OCI-LY1 (cell line): ENCODE measurements around the gene PSMB10.

Experiments used
- H2AFZ ChIP-seq: fragments of 200-600 bp; sonication (generic), shearing (Covaris generic); 2 replicates; pipeline ENCODE4 v1.6.0; 2014; ENCODE audit warnings: antibody characterized with exemption, mild to moderate bottlenecking, low read length
- H3F3A ChIP-seq: fragments of 200-600 bp; sonication (generic), shearing (Covaris generic); 2 replicates; pipeline ENCODE4 v1.6.0; 2014; ENCODE audit warnings: mild to moderate bottlenecking, antibody characterized with exemption, low read length, moderate library complexity; ENCODE audit not compliant: insufficient read depth
- H3K27ac ChIP-seq: fragments of 200-600 bp; sonication (generic); 2 replicates; pipeline ENCODE4 v1.5.1; 2014; ENCODE audit warnings: low read length, mixed run types, mild to moderate bottlenecking, low read depth; ENCODE audit not compliant: poor library complexity, severe bottlenecking
- H3K27me3 ChIP-seq: fragments of 200-600 bp; sonication (generic); 2 replicates; pipeline ENCODE4 v1.6.0; 2014; ENCODE audit warnings: antibody characterized with exemption, mild to moderate bottlenecking, low read length, moderate library complexity; ENCODE audit not compliant: insufficient read depth
- H3K36me3 ChIP-seq: fragments of 200-600 bp; sonication (generic); 2 replicates; pipeline ENCODE4 v1.6.1; 2014; ENCODE audit warnings: mild to moderate bottlenecking, antibody characterized with exemption, low read length, moderate library complexity, mixed read lengths; ENCODE audit not compliant: insufficient read depth
- H3K4me1 ChIP-seq: fragments of 200-600 bp; sonication (generic); 2 replicates; pipeline ENCODE4 v1.5.1; 2014; ENCODE audit warnings: mild to moderate bottlenecking, low read length, moderate library complexity; ENCODE audit not compliant: insufficient read depth, severe bottlenecking
- H3K4me2 ChIP-seq: fragments of 200-600 bp; sonication (generic), shearing (Covaris generic); 2 replicates; pipeline ENCODE4 v1.6.1; 2014; ENCODE audit warnings: low read length
- H3K4me3 ChIP-seq: fragments of 200-600 bp; sonication (generic); 2 replicates; pipeline ENCODE4 v1.5.1; 2014; ENCODE audit warnings: low read length, low read depth, mild to moderate bottlenecking, mixed read lengths; ENCODE audit not compliant: poor library complexity, severe bottlenecking
- H3K79me2 ChIP-seq: fragments of 200-600 bp; shearing (Covaris generic); 2 replicates; pipeline ENCODE4 v1.6.1; 2016; ENCODE audit warnings: mixed run types, low read length, mixed read lengths; ENCODE audit not compliant: insufficient read depth
- H3K9ac ChIP-seq: fragments of 200-600 bp; sonication (generic), shearing (Covaris generic); 2 replicates; pipeline ENCODE4 v1.6.1; 2014; ENCODE audit warnings: mild to moderate bottlenecking, low read length, mixed read lengths
- H3K9me2 ChIP-seq: fragments of 200-600 bp; sonication (generic), shearing (Covaris generic); 2 replicates; pipeline ENCODE4 v1.6.1; 2014; ENCODE audit warnings: low read depth, mild to moderate bottlenecking, low read length, mixed read lengths
- H3K9me3 ChIP-seq: fragments of 200-600 bp; shearing (Covaris generic); 2 replicates; pipeline ENCODE4 v1.6.1; 2014; ENCODE audit warnings: low read length, mixed read lengths
- H4K20me1 ChIP-seq: fragments of 200-600 bp; sonication (generic), shearing (Covaris generic); 2 replicates; pipeline ENCODE4 v1.6.0; 2016; ENCODE audit warnings: mild to moderate bottlenecking, low read length; ENCODE audit not compliant: insufficient read depth
- CTCF ChIP-seq: fragments of 200-600 bp; sonication (generic), shearing (Covaris generic); IDR thresholded peaks from 2 replicates; pipeline ENCODE4 v1.5.1; 2017; ENCODE audit warnings: mild to moderate bottlenecking, antibody characterized with exemption, low read length, moderate library complexity, mixed read lengths
- EZH2 ChIP-seq: fragments of 200-600 bp; sonication (generic), shearing (Covaris generic); IDR thresholded peaks from 2 replicates; pipeline ENCODE4 v1.8.0; 2017; ENCODE audit warnings: borderline replicate concordance, mixed run types, mild to moderate bottlenecking, antibody characterized with exemption, low read length, moderate library complexity, mixed read lengths

Gene PSMB10

GRCh38 chr16:67977469-67978227 lies 41.0 kb upstream of the PSMB10 start:
- H3K9me2 ChIP-seq, result no peaks in the 10 kb centered on the region
- no peaks in the 10 kb centered on the region for H3K27me3 ChIP-seq
- H3F3A ChIP-seq, result no peaks in the 10 kb centered on the region
- no peak overlapping the region for H3K9ac ChIP-seq
- H3K4me2 ChIP-seq, result no peak overlapping the region
- no peak overlapping the region for H3K27ac ChIP-seq
- no peak overlapping the region for H2AFZ ChIP-seq
- no peaks in the 10 kb centered on the region for H3K79me2 ChIP-seq
- H3K9me3 ChIP-seq, result no peaks in the 10 kb centered on the region
- no peaks in the 10 kb centered on the region for H3K4me1 ChIP-seq
- H3K4me3 ChIP-seq, result no peak overlapping the region
- no peaks in the 10 kb centered on the region for H4K20me1 ChIP-seq
- TF ChIP-seq CTCF (no peak), EZH2 (no peak)
- no peaks in the 10 kb centered on the region for H3K36me3 ChIP-seq

- Histone ChIP-seq H3K36me3 (no peaks in the 10 kb centered on the region), H3K9me2 (no peaks in the 10 kb centered on the region), H3K27me3 (no peaks in the 10 kb centered on the region), H3K27ac (no peak overlapping the region), H3K9me3 (no peaks in the 10 kb centered on the region), H3K4me2 (no peak overlapping the region), H3K4me3 (no peak overlapping the region), H2AFZ (no peak overlapping the region), H4K20me1 (no peaks in the 10 kb centered on the region), H3K4me1 (no peaks in the 10 kb centered on the region), H3F3A (no peaks in the 10 kb centered on the region), H3K9ac (no peak overlapping the region), H3K79me2 (no peaks in the 10 kb centered on the region)
- TF ChIP-seq CTCF, result no peak
- no peak for TF ChIP-seq EZH2
Measured at GRCh38 chr16:67977005-67977404, 40.4 kb upstream of the PSMB10 start.

DNA sequence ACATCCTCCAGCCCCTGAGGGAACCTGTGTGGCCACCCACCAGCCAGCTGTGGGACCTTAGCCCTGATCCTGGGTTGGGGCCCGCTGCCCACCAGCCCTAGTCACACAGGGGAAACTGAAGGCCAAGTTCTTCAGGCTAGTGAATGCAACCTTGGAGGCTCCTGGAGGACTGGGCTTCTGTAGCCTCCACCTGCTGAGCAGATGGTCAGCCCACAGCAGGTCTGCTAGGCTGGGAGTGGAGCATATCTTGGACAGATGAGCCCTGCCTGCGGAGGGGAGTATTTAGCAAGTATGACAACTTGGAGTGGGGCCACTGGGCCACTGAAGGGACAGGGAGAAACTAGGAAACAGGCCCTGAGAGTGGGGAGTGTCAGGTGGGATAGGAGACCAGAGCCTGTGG lies 39.6 kb upstream of the PSMB10 start:
- no peak overlapping the region for H2AFZ ChIP-seq
- TF ChIP-seq CTCF (no peak), EZH2 (no peak)
- H3K27ac ChIP-seq, result no peak overlapping the region

More for the DNA sequence above, 39.6 kb upstream of the PSMB10 start:
- no peaks in the 10 kb centered on the region for H3K79me2 ChIP-seq
- H3K9ac ChIP-seq, result no peak overlapping the region
- H4K20me1 ChIP-seq, result no peaks in the 10 kb centered on the region
- no peaks in the 10 kb centered on the region for H3K36me3 ChIP-seq
- no peaks in the 10 kb centered on the region for H3K9me3 ChIP-seq
- H3K4me2 ChIP-seq, result no peak overlapping the region
- H3F3A ChIP-seq, result no peaks in the 10 kb centered on the region
- no peaks in the 10 kb centered on the region for H3K4me1 ChIP-seq
- H3K27me3 ChIP-seq, result no peaks in the 10 kb centered on the region
- no peak overlapping the region for H3K4me3 ChIP-seq
- no peaks in the 10 kb centered on the region for H3K9me2 ChIP-seq
